Measurements from ENCODE around the gene UTS2B.

- TF ChIP-seq EZH2 (IDR thresholded peaks at IDR 0.05; ENCODE audit: borderline replicate concordance, control insufficient read depth, low read depth, low read length) (no peak), E2F4 (IDR thresholded peaks at IDR 0.05; ENCODE audit: low read depth, low read length) (no peak), USF2 (IDR thresholded peaks at IDR 0.05; ENCODE audit: borderline replicate concordance, low read depth, low read length) (no peak), CTCF (IDR thresholded peaks at IDR 0.05 in 2 of 3, conservative IDR thresholded peaks at IDR 0.05 in 1 of 3; ENCODE audit: control insufficient read depth in 2 of 3, extremely low read depth in 1 of 3, insufficient read depth in 1 of 3, low read depth in 3 of 3, low read length in 3 of 3) (no peak), POLR2A (IDR thresholded peaks at IDR 0.05; ENCODE audit: low read depth, low read length) (no peak), MXI1 (IDR thresholded peaks at IDR 0.05; ENCODE audit: low read depth, low read length) (no peak), EP300 (IDR thresholded peaks at IDR 0.05; ENCODE audit: borderline replicate concordance in 1 of 2, control insufficient read depth in 1 of 2, low read depth in 2 of 2, low read length in 2 of 2) (no peak), CUX1 (IDR thresholded peaks at IDR 0.05; ENCODE audit: insufficient replicate concordance, low read depth, low read length) (no peak), CHD4 (IDR thresholded peaks at IDR 0.05) (no peak), MLLT1 (IDR thresholded peaks at IDR 0.05) (no peak), TCF3 (IDR thresholded peaks at IDR 0.05; ENCODE audit: borderline replicate concordance, insufficient read depth, low read depth, low read length) (no peak), RB1 (IDR thresholded peaks at IDR 0.05; ENCODE audit: borderline replicate concordance) (no peak), HDAC6 (IDR thresholded peaks at IDR 0.05; ENCODE audit: unreplicated experiment) (no peak), JUNB (IDR thresholded peaks at IDR 0.05) (no peak)
These were observed 66.5 kb downstream of the UTS2B start for GRCh38 chr3:191263850-191264249.
